ENCODE data around the gene CADM2.
"Not testable (repeated sequence)": the region's sequence is repeated elsewhere in the genome, so short reads cannot be mapped to it uniquely, and the experiment has no call there.

CADM2 gene

GRCh38 chr3:85495602-85496001, 536.8 kb downstream of the CADM2 start:
- DNase-seq = no peak

GRCh38 chr3:85498177-85498576, 539.4 kb downstream of the CADM2 start:
- DNase-seq = no peak

GRCh38 chr3:85502148-85502875, 543.5 kb downstream of the CADM2 start:
- no peak for DNase-seq

GRCh38 chr3:85504129-85504784, 545.5 kb downstream of the CADM2 start:
- peak; percentile 10 for DNase-seq

GRCh38 chr3:85504785-85505511, 546.2 kb downstream of the CADM2 start:
- not testable (repeated sequence) for DNase-seq

- not testable (repeated sequence) for DNase-seq
Observed at GRCh38 chr3:85507052-85507451, 548.3 kb downstream of the CADM2 start.

- no peak for DNase-seq
Observed at GRCh38 chr3:85508659-85509058, 549.9 kb downstream of the CADM2 start.

- DNase-seq = no peak
Observed at GRCh38 chr3:85516146-85516545, 557.4 kb downstream of the CADM2 start.

GRCh38 chr3:85524104-85524503, 565.3 kb downstream of the CADM2 start:
- no peak for DNase-seq

- no peak for DNase-seq
Observed at GRCh38 chr3:85525264-85525663, 566.5 kb downstream of the CADM2 start.

- DNase-seq = no peak
Observed at GRCh38 chr3:85533586-85533985, 574.8 kb downstream of the CADM2 start.

- DNase-seq = no peak
Observed at GRCh38 chr3:85535517-85535916, 576.7 kb downstream of the CADM2 start.

GRCh38 chr3:85539232-85539631, 580.4 kb downstream of the CADM2 start:
- DNase-seq = no peak

GRCh38 chr3:85554153-85554552, 595.4 kb downstream of the CADM2 start:
- DNase-seq = no peak

GRCh38 chr3:85560088-85560785, 601.4 kb downstream of the CADM2 start:
- DNase-seq = no peak

- peak; percentile 11 for DNase-seq
Observed at GRCh38 chr3:85567071-85567676, 608.4 kb downstream of the CADM2 start.

GRCh38 chr3:85570819-85571218, 612.0 kb downstream of the CADM2 start:
- DNase-seq = no peak

GRCh38 chr3:85571835-85572234, 613.0 kb downstream of the CADM2 start:
- DNase-seq = no peak

GRCh38 chr3:85572426-85572825, 613.6 kb downstream of the CADM2 start:
- no peak for DNase-seq

GRCh38 chr3:85572978-85573377, 614.2 kb downstream of the CADM2 start:
- no peak for DNase-seq

- no peak for DNase-seq
Observed at GRCh38 chr3:85574006-85574705, 615.4 kb downstream of the CADM2 start.

- peak; percentile 32 for DNase-seq
Observed at GRCh38 chr3:85576091-85576690, 617.4 kb downstream of the CADM2 start.
